Fibroblast of lung (primary cell): ENCODE measurements around the gene CDKAL1. TPM values are rescaled to one million over a fixed set of nuclear protein-coding genes. Genes with fewer than 3 reads are reported as not detected.

Experiments used
- DNase-seq, 2 donors: peaks; one replicate each; pipeline versions ENCODE4 v3.0.0 to v3.0.0-alpha.2; 2010; ENCODE audit warnings: low read depth in 2 of 2
- H2AFZ ChIP-seq: 2 replicates; pipeline ENCODE4 v1.5.1; 2012; ENCODE audit warnings: low read length, control low read depth, inconsistent platforms
- H3K27ac ChIP-seq: 2 replicates; pipeline ENCODE4 v1.5.1; 2011; ENCODE audit warnings: low read length, control low read depth; ENCODE audit not compliant: insufficient read depth
- H3K27me3 ChIP-seq: 2 replicates; pipeline ENCODE4 v1.5.1; 2011; ENCODE audit warnings: mild to moderate bottlenecking, low read length; ENCODE audit not compliant: control insufficient read depth, insufficient read depth
- H3K36me3 ChIP-seq: 2 replicates; pipeline ENCODE4 v1.5.1; 2011; ENCODE audit warnings: low read length; ENCODE audit not compliant: control insufficient read depth, insufficient read depth
- H3K4me1 ChIP-seq: 2 replicates; pipeline ENCODE4 v1.5.1; 2011; ENCODE audit warnings: low read length; ENCODE audit not compliant: control insufficient read depth, insufficient read depth; ENCODE audit errors: extremely low read depth
- H3K4me2 ChIP-seq: 2 replicates; pipeline ENCODE4 v1.5.1; 2011; ENCODE audit warnings: low read length, control low read depth; ENCODE audit not compliant: insufficient read depth; ENCODE audit errors: extremely low read depth
- H3K4me3 ChIP-seq, 4 experiments: fragments of 200-600 bp in 1 of 4; sonication (generic) in 1 of 4; replicated peaks in 1 of 4; 2 replicates each; pipeline ENCODE4 v1.5.1; 2011 to 2016; ENCODE audit warnings: low read length in 4 of 4, low read depth in 3 of 4, mild to moderate bottlenecking in 3 of 4, control low read depth in 2 of 4, inconsistent platforms in 1 of 4, mixed read lengths in 1 of 4; ENCODE audit not compliant: insufficient read depth in 1 of 4; ENCODE audit errors: control extremely low read depth in 1 of 4
- H3K79me2 ChIP-seq: 2 replicates; pipeline ENCODE4 v1.5.1; 2012; ENCODE audit warnings: mild to moderate bottlenecking, low read length, inconsistent platforms; ENCODE audit not compliant: control insufficient read depth, insufficient read depth
- H3K9ac ChIP-seq: 2 replicates; pipeline ENCODE4 v1.5.1; 2011; ENCODE audit warnings: mild to moderate bottlenecking, low read length, control low read depth; ENCODE audit not compliant: insufficient read depth
- H3K9me3 ChIP-seq: 2 replicates; pipeline ENCODE4 v1.5.1; 2012; ENCODE audit warnings: low read depth, low read length; ENCODE audit not compliant: control insufficient read depth, insufficient read depth
- H4K20me1 ChIP-seq: 2 replicates; pipeline ENCODE4 v1.5.1; 2011; ENCODE audit warnings: low read length; ENCODE audit not compliant: control insufficient read depth, insufficient read depth; ENCODE audit errors: extremely low read depth
- CTCF ChIP-seq, 2 donors: IDR thresholded peaks in 1 of 2; conservative IDR thresholded peaks in 1 of 2; 1 replicate in 1 of 2; 2 replicates in 1 of 2; pipeline ENCODE4 v1.5.1; 2011 to 2012; ENCODE audit warnings: low read length in 2 of 2, control low read depth in 1 of 2, inconsistent platforms in 1 of 2, low read depth in 1 of 2, mild to moderate bottlenecking in 1 of 2
- EZH2 ChIP-seq: IDR thresholded peaks from 2 replicates; pipeline ENCODE4 v1.5.1; 2012; ENCODE audit warnings: low read length, control low read depth, mild to moderate bottlenecking; ENCODE audit errors: missing control alignments
- polyA plus RNA-seq, 2 donors: library from polyadenylated mRNA; depleted of rRNA in 1 of 2; stranded (reverse) in 1 of 2; unstranded in 1 of 2; fragments of >200 nt; gene quantifications; 2 replicates each; pipeline ENCODE4 v1.2.1, GENCODE V29; 2011 to 2012; ENCODE audit warnings: missing spikeins in 1 of 2
- total RNA-seq: library from RNA; depleted of rRNA; stranded (reverse); fragments of >200 nt; gene quantifications from 2 replicates; pipeline ENCODE4 v1.2.1, GENCODE V29; 2014

CDKAL1 gene
- total and polyA plus RNA-seq, 2 donors (not counting 1 experiment from before 2014, with no cell fraction given) = 7.4 to 15.0 TPM

- TF ChIP-seq EZH2 = no peak
- TF ChIP-seq CTCF (conservative IDR thresholded peaks at IDR 0.05 in 1 of 2, IDR thresholded peaks at IDR 0.05 in 1 of 2; ENCODE audit: low read depth in 1 of 2, low read length in 2 of 2) = no peak
- H4K20me1 ChIP-seq = no peaks in the 10 kb centered on the region
- H2AFZ ChIP-seq = no peak overlapping the region
- no peak overlapping the region for H3K9ac ChIP-seq
- no peak overlapping the region for H3K4me3 ChIP-seq
- no peaks in the 10 kb centered on the region for H3K9me3 ChIP-seq
- H3K79me2 ChIP-seq = no peaks in the 10 kb centered on the region
- no peak for DNase-seq
- H3K4me2 ChIP-seq = no peak overlapping the region
- no peaks in the 10 kb centered on the region for H3K27me3 ChIP-seq
- no peak overlapping the region for H3K27ac ChIP-seq
- no peaks in the 10 kb centered on the region for H3K36me3 ChIP-seq
- no peaks in the 10 kb centered on the region for H3K4me1 ChIP-seq
Measured at GRCh38 chr6:20943922-20944321, 409.7 kb downstream of the CDKAL1 start.

- H3K79me2 ChIP-seq = no peaks in the 10 kb centered on the region
- no peaks in the 10 kb centered on the region for H3K27me3 ChIP-seq
- H3K9me3 ChIP-seq = no peaks in the 10 kb centered on the region
- no peak overlapping the region for H3K4me2 ChIP-seq
- no peaks in the 10 kb centered on the region for H4K20me1 ChIP-seq
- TF ChIP-seq CTCF (conservative IDR thresholded peaks at IDR 0.05 in 1 of 2, IDR thresholded peaks at IDR 0.05 in 1 of 2; ENCODE audit: low read depth in 1 of 2, low read length in 2 of 2) = peak; percentile 31 to 41
- TF ChIP-seq EZH2 = no peak
- no peak overlapping the region for H3K9ac ChIP-seq
- H3K4me3 ChIP-seq = no peak overlapping the region
- peak; percentile 61 to 71 for DNase-seq
- H2AFZ ChIP-seq = no peak overlapping the region
- no peaks in the 10 kb centered on the region for H3K36me3 ChIP-seq
- H3K4me1 ChIP-seq = no peaks in the 10 kb centered on the region
- H3K27ac ChIP-seq = no peak overlapping the region
Measured at GRCh38 chr6:20946022-20946421, 411.8 kb downstream of the CDKAL1 start.

GRCh38 chr6:20946890-20947289 is 412.6 kb downstream of the CDKAL1 start:
- TF ChIP-seq CTCF (conservative IDR thresholded peaks at IDR 0.05 in 1 of 2, IDR thresholded peaks at IDR 0.05 in 1 of 2; ENCODE audit: low read depth in 1 of 2, low read length in 2 of 2) (no peak), EZH2 (no peak)
- Histone ChIP-seq H3K79me2 (no peaks in the 10 kb centered on the region), H3K9ac (no peak overlapping the region), H3K4me2 (no peak overlapping the region), H2AFZ (no peak overlapping the region), H3K27me3 (no peaks in the 10 kb centered on the region), H3K4me3 (no peak overlapping the region), H3K9me3 (no peaks in the 10 kb centered on the region), H3K27ac (no peak overlapping the region), H3K36me3 (no peaks in the 10 kb centered on the region), H3K4me1 (no peaks in the 10 kb centered on the region), H4K20me1 (no peaks in the 10 kb centered on the region)
- no peak for DNase-seq
